ENCODE data around the gene BAG5. TPM values are rescaled to one million over a fixed set of nuclear protein-coding genes. Genes with fewer than 3 reads are reported as not detected.

Gene BAG5
- total and polyA plus RNA-seq, 2 of the 8 experiments (the other 6 are each of a cell fraction or from before 2014, with no cell fraction given): 7.4 to 29.5 TPM

- H2AK5ac ChIP-seq (ENCODE audit: low read depth, low read length): no peak overlapping the region; the same call in 1 of the 2 replicates
- no peak overlapping the region for H3K56ac ChIP-seq (replicated peaks; ENCODE audit: insufficient read length, low read depth, low read length)
- H2BK12ac ChIP-seq (ENCODE audit: low read depth, low read length): no peak overlapping the region
- TF ChIP-seq CREB1 (IDR thresholded peaks at IDR 0.05) (no peak), RAD21 (IDR thresholded peaks at IDR 0.05 in 1 of 2, conservative IDR thresholded peaks at IDR 0.05 in 1 of 2; ENCODE audit: low read depth in 2 of 2, low read length in 2 of 2) (peak; percentile 35 to 53; a peak in 3 of 4 replicates), ATF2 (IDR thresholded peaks at IDR 0.05; ENCODE audit: low read length) (no peak)
- TF ChIP-seq, protein P1, sequence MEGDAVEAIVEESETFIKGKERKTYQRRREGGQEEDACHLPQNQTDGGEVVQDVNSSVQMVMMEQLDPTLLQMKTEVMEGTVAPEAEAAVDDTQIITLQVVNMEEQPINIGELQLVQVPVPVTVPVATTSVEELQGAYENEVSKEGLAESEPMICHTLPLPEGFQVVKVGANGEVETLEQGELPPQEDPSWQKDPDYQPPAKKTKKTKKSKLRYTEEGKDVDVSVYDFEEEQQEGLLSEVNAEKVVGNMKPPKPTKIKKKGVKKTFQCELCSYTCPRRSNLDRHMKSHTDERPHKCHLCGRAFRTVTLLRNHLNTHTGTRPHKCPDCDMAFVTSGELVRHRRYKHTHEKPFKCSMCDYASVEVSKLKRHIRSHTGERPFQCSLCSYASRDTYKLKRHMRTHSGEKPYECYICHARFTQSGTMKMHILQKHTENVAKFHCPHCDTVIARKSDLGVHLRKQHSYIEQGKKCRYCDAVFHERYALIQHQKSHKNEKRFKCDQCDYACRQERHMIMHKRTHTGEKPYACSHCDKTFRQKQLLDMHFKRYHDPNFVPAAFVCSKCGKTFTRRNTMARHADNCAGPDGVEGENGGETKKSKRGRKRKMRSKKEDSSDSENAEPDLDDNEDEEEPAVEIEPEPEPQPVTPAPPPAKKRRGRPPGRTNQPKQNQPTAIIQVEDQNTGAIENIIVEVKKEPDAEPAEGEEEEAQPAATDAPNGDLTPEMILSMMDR (IDR thresholded peaks at IDR 0.05; ENCODE audit: control extremely low read depth in 1 of 3, insufficient read depth in 1 of 3, low read depth in 1 of 3, low read length in 3 of 3): peak in 2 of 3 experiments; percentile 49 to 51; a peak in 3 of 4 replicates
- H2BK20ac ChIP-seq (ENCODE audit: low read length): no peak overlapping the region
- H3K4me1 ChIP-seq (replicated peaks in 1 of 4; ENCODE audit: control insufficient read depth in 3 of 4, insufficient read depth in 4 of 4, low read length in 3 of 4): no peaks in the 10 kb centered on the region
- no peak overlapping the region for H3K9ac ChIP-seq (replicated peaks in 1 of 4; ENCODE audit: extremely low read depth in 1 of 4, low read depth in 3 of 4, low read length in 3 of 4)
- 94% methylated on average over 26 of the region's 26 CpGs; no CpG with 5 or more reads in 1 of the 2 experiments for WGBS, 2 experiments (ENCODE audit: extremely low coverage in 1 of 2, insufficient coverage in 1 of 2, insufficient read length in 1 of 2, insufficient replicate concordance in 2 of 2, low coverage in 1 of 2, low lambda C conversion rate in 2 of 2, missing lambda C conversion rate in 1 of 2)
- no peak overlapping the region for H2AFZ ChIP-seq (ENCODE audit: low read length)
- no peak overlapping the region for H2BK5ac ChIP-seq (ENCODE audit: low read depth, low read length)
- FAIRE-seq (peak; percentile 24), DNase-seq (ENCODE audit: low read depth in 1 of 2, low spot score in 2 of 2) (no peak)
- H3K4me2 ChIP-seq (ENCODE audit: insufficient read depth in 1 of 2, low read depth in 2 of 2, low read length in 2 of 2): no peak overlapping the region
- no peak overlapping the region for H2BK120ac ChIP-seq (replicated peaks; ENCODE audit: low read depth, low read length)
- no peaks in the 10 kb centered on the region for H3K23me2 ChIP-seq (ENCODE audit: low read depth, low read length)
- H3K27me3 ChIP-seq (replicated peaks in 1 of 4; ENCODE audit: control insufficient read depth in 3 of 4, extremely low read depth in 1 of 4, insufficient read depth in 3 of 4, low read length in 3 of 4): no peaks in the 10 kb centered on the region
- no peak overlapping the region for H4K5ac ChIP-seq (ENCODE audit: insufficient read length, low read depth, low read length)
- CTCF ChIA-PET (ENCODE audit: partially characterized antibody): interaction anchor here (0.6 to 31.3 kb wide), 8 partner anchors 9 to 117 kb away, joined by 4 to 921 read pairs (median 10); partner anchors contain the start of gene TRMT61A
- H3K4me3 ChIP-seq (ENCODE audit: extremely low read depth in 1 of 4, insufficient read depth in 2 of 4, low read depth in 3 of 4, low read length in 4 of 4): no peak overlapping the region
- H3K79me2 ChIP-seq (ENCODE audit: control insufficient read depth in 1 of 2, insufficient read depth in 2 of 2, low read length in 2 of 2): no peaks in the 10 kb centered on the region
- no peak overlapping the region for H4K91ac ChIP-seq (replicated peaks; ENCODE audit: insufficient read length, low read length)
- POLR2A ChIA-PET (ENCODE audit: partially characterized antibody): interaction anchor here (0.6 to 5.8 kb wide), 7 partner anchors 9 to 175 kb away, joined by 3 to 76 read pairs (median 4); partner anchors contain the start of gene CKB
- H3K14ac ChIP-seq (ENCODE audit: insufficient read length): no peak overlapping the region
- H2BK15ac ChIP-seq (ENCODE audit: low read length): no peak overlapping the region
- no peak overlapping the region for H3K27ac ChIP-seq (ENCODE audit: low read depth, low read length)
- no peaks in the 10 kb centered on the region for H3K9me3 ChIP-seq (ENCODE audit: insufficient read depth in 2 of 2, low read depth in 1 of 2, low read length in 1 of 2)
- peaks cover 0 to 3% of the 10 kb centered on the region in 2 experiments for H4K20me1 ChIP-seq (replicated peaks in 1 of 2; ENCODE audit: control insufficient read depth in 1 of 2, insufficient read depth in 2 of 2, low read length in 2 of 2)
- H3K79me1 ChIP-seq (ENCODE audit: low read depth, low read length): no peaks in the 10 kb centered on the region
- H3K36me3 ChIP-seq (ENCODE audit: control insufficient read depth in 2 of 4, insufficient read depth in 4 of 4, low read length in 3 of 4): peaks cover 0 to 16% (median 4%) of the 10 kb centered on the region in 4 experiments; a peak in 3 of 8 replicates
- H3K4ac ChIP-seq (replicated peaks; ENCODE audit: insufficient read length, low read depth, low read length): no peak overlapping the region
- no peak overlapping the region for H4K8ac ChIP-seq (ENCODE audit: extremely low read depth, insufficient read depth, low read length)
- no peak overlapping the region for H3K23ac ChIP-seq (ENCODE audit: insufficient read length)
- no peak overlapping the region for H3K18ac ChIP-seq (ENCODE audit: extremely low read depth, low read length)
These were observed 51.4 kb downstream of the BAG5 start for GRCh38 chr14:103510724-103511693.

All from H1 (cell line).